IMR-90 (cell line): ENCODE results near the gene MAP2. TPM values are rescaled to one million over a fixed set of nuclear protein-coding genes. Genes with fewer than 3 reads are reported as not detected.

ENCODE experiments used
- ATAC-seq: fragments of 200-7000 bp; cut with Tn5 transposase; 2 replicates; pipeline ENCODE4 v1.9.1; 2020; ENCODE audit warnings: low read depth, mild to moderate bottlenecking, moderate library complexity
- BruUV-seq: library from RNA; stranded (reverse); fragments of 400-500 nt; replicated peaks from 2 replicates; lab custom pipeline; 2021; lab: Mats Ljungman, UMichigan
- CTCF ChIA-PET: fragments of 300-600 bp; formaldehyde crosslinking; extraction: SDS; loops from one replicate; lab custom pipeline; 2021; ENCODE audit warnings: antibody characterized with exemption; lab: Yijun Ruan, JAX
- POLR2A ChIA-PET: fragments of 300-600 bp; sonication (Branson Sonifier 250); formaldehyde crosslinking; loops from one replicate; lab custom pipeline; 2022; ENCODE audit warnings: antibody characterized with exemption; ENCODE audit not compliant: unreplicated experiment; lab: Charles Lee
- DNase-seq: peaks from one replicate; pipeline ENCODE4 v3.0.0; 2013
- H2AFZ ChIP-seq: replicated peaks from 2 replicates; pipeline ENCODE3; 2013; ENCODE audit warnings: low read length, mild to moderate bottlenecking; ENCODE audit not compliant: poor library complexity
- H2AK5ac ChIP-seq: 2 replicates; pipeline ENCODE4 v1.6.1; 2013; ENCODE audit warnings: low read depth, low read length, inconsistent platforms
- H2AK9ac ChIP-seq: replicated peaks from 2 replicates; pipeline ENCODE3; 2013; ENCODE audit warnings: mild to moderate bottlenecking, low read depth, low read length, moderate library complexity; ENCODE audit not compliant: poor library complexity
- H2BK120ac ChIP-seq: 2 replicates; pipeline ENCODE4 v1.6.1; 2013; ENCODE audit warnings: low read depth, low read length, inconsistent platforms
- H2BK15ac ChIP-seq: 3 replicates; pipeline ENCODE4 v1.6.1; 2013; ENCODE audit warnings: low read depth, low read length, inconsistent platforms
- H2BK20ac ChIP-seq: 2 replicates; pipeline ENCODE4 v1.6.1; 2013; ENCODE audit warnings: low read depth, mild to moderate bottlenecking, inconsistent platforms, low read length, moderate library complexity
- H2BK5ac ChIP-seq: 2 replicates; pipeline ENCODE4 v1.6.1; 2013; ENCODE audit warnings: mild to moderate bottlenecking, low read depth, low read length, inconsistent platforms; ENCODE audit not compliant: poor library complexity, severe bottlenecking
- H3K14ac ChIP-seq: replicated peaks from 2 replicates; pipeline ENCODE4 v1.6.1; 2013; ENCODE audit warnings: low read depth, low read length, inconsistent platforms
- H3K18ac ChIP-seq: 2 replicates; pipeline ENCODE4 v1.6.1; 2013; ENCODE audit warnings: low read depth, low read length, control low read depth
- H3K23ac ChIP-seq: 2 replicates; pipeline ENCODE4 v1.6.1; 2013; ENCODE audit warnings: low read depth, low read length, inconsistent platforms
- H3K27ac ChIP-seq: 2 replicates; pipeline ENCODE4 v1.5.1; 2013; ENCODE audit warnings: mild to moderate bottlenecking, control low read depth, low read length; ENCODE audit not compliant: insufficient read depth
- H3K27me3 ChIP-seq: 2 replicates; pipeline ENCODE4 v1.6.1; 2013; ENCODE audit warnings: low read length; ENCODE audit not compliant: control insufficient read depth, insufficient read depth
- H3K36me3 ChIP-seq: 2 replicates; pipeline ENCODE4 v1.6.1; 2013; ENCODE audit warnings: low read length, mixed read lengths; ENCODE audit not compliant: control insufficient read depth, insufficient read depth
- H3K4ac ChIP-seq: 2 replicates; pipeline ENCODE4 v1.6.1; 2013; ENCODE audit warnings: low read depth, low read length, inconsistent platforms
- H3K4me1 ChIP-seq: 2 replicates; pipeline ENCODE4 v1.6.1; 2013; ENCODE audit warnings: low read length, mixed read lengths; ENCODE audit not compliant: control insufficient read depth, insufficient read depth
- H3K4me2 ChIP-seq: 2 replicates; pipeline ENCODE4 v1.6.1; 2013; ENCODE audit warnings: low read depth, mild to moderate bottlenecking, control low read depth, low read length, moderate library complexity
- H3K4me3 ChIP-seq: 2 replicates; pipeline ENCODE4 v1.5.1; 2013; ENCODE audit warnings: low read depth, mild to moderate bottlenecking, control low read depth, low read length, moderate library complexity; ENCODE audit not compliant: insufficient read depth
- H3K56ac ChIP-seq: 2 replicates; pipeline ENCODE4 v1.6.1; 2013; ENCODE audit warnings: low read length, inconsistent platforms; ENCODE audit not compliant: insufficient read depth; ENCODE audit errors: extremely low read depth
- H3K79me1 ChIP-seq, 2 experiments: 2 replicates each; pipeline ENCODE4 v1.6.1; 2013; ENCODE audit warnings: low read length in 2 of 2, inconsistent platforms in 1 of 2, low read depth in 1 of 2
- H3K9ac ChIP-seq: 2 replicates; pipeline ENCODE4 v1.6.1; 2013; ENCODE audit warnings: low read depth, low read length, control low read depth
- H3K9me1 ChIP-seq: 2 replicates; pipeline ENCODE4 v1.6.1; 2013; ENCODE audit warnings: low read length, inconsistent platforms; ENCODE audit not compliant: insufficient read depth
- H3K9me3 ChIP-seq: 2 replicates; pipeline ENCODE4 v1.6.1; 2013; ENCODE audit warnings: low read length; ENCODE audit not compliant: control insufficient read depth, insufficient read depth
- H4K20me1 ChIP-seq: 2 replicates; pipeline ENCODE4 v1.6.1; 2013; ENCODE audit warnings: low read length, inconsistent platforms; ENCODE audit not compliant: insufficient read depth
- H4K5ac ChIP-seq: 2 replicates; pipeline ENCODE4 v1.6.1; 2013; ENCODE audit warnings: mild to moderate bottlenecking, low read depth, low read length, control low read depth
- H4K8ac ChIP-seq, 2 experiments: 2 replicates each; pipeline ENCODE4 v1.6.1; 2013; ENCODE audit warnings: low read depth in 2 of 2, low read length in 2 of 2, control low read depth in 1 of 2, inconsistent platforms in 1 of 2
- H4K91ac ChIP-seq: 2 replicates; pipeline ENCODE4 v1.6.1; 2013; ENCODE audit warnings: low read depth, low read length, inconsistent platforms; ENCODE audit not compliant: insufficient read depth
- BHLHE40 ChIP-seq: fragments of 150-350 bp; IDR thresholded peaks from 2 replicates; pipeline ENCODE4 v1.6.1; 2016; ENCODE audit warnings: mild to moderate bottlenecking, low read depth, low read length
- CEBPB ChIP-seq: IDR thresholded peaks from 2 replicates; pipeline ENCODE4 v1.6.1; 2012; ENCODE audit warnings: low read depth, low read length, improper control_type of control experiment
- CHD1 ChIP-seq: IDR thresholded peaks from 2 replicates; pipeline ENCODE4 v1.6.1; 2012; ENCODE audit warnings: low read depth, low read length, improper control_type of control experiment
- FOS ChIP-seq: fragments of 150-350 bp; IDR thresholded peaks from 2 replicates; pipeline ENCODE4 v1.6.1; 2016; ENCODE audit warnings: low read depth, low read length
- MAFK ChIP-seq: IDR thresholded peaks from 2 replicates; pipeline ENCODE4 v1.6.1; 2012; ENCODE audit warnings: low read depth, low read length, improper control_type of control experiment
- MAZ ChIP-seq: IDR thresholded peaks from 2 replicates; pipeline ENCODE4 v1.6.1; 2012; ENCODE audit warnings: low read depth, mild to moderate bottlenecking, low read length, improper control_type of control experiment, moderate library complexity, borderline replicate concordance
- MXI1 ChIP-seq: IDR thresholded peaks from 2 replicates; pipeline ENCODE4 v1.6.1; 2012; ENCODE audit warnings: low read depth, mild to moderate bottlenecking, low read length, moderate library complexity, borderline replicate concordance
- NFE2L2 ChIP-seq: fragments of 150-350 bp; IDR thresholded peaks from 2 replicates; pipeline ENCODE4 v1.6.1; 2016; ENCODE audit warnings: low read depth, mild to moderate bottlenecking, low read length
- POLR2A ChIP-seq: IDR thresholded peaks from 2 replicates; pipeline ENCODE4 v1.6.1; 2012; ENCODE audit warnings: mild to moderate bottlenecking, low read depth, low read length
- RAD21 ChIP-seq: IDR thresholded peaks from 2 replicates; pipeline ENCODE4 v1.6.1; 2012; ENCODE audit warnings: low read length, improper control_type of control experiment
- RCOR1 ChIP-seq: IDR thresholded peaks from 2 replicates; pipeline ENCODE4 v1.6.1; 2012; ENCODE audit warnings: mild to moderate bottlenecking, low read length, improper control_type of control experiment; ENCODE audit not compliant: insufficient replicate concordance
- SMC3 ChIP-seq: fragments of 150-350 bp; IDR thresholded peaks from 2 replicates; pipeline ENCODE4 v1.6.1; 2016; ENCODE audit warnings: low read depth, mild to moderate bottlenecking, antibody characterized with exemption, low read length, moderate library complexity
- WGBS, 2 experiments: methylation state at CpG; one replicate each; pipeline versions ENCODE4 v1.1.5 to v1.1.7; 2013; ENCODE audit warnings: missing lambda C conversion rate in 2 of 2; ENCODE audit not compliant: insufficient read length in 1 of 2; ENCODE audit errors: extremely low coverage in 2 of 2; 5-methylcytosine and 5-hydroxymethylcytosine counted together
- dilution Hi-C: fragments of 300-500 bp; cut with HindIII; formaldehyde crosslinking; loops from one replicate; pipeline ENCODE4 v1.14.3; 2018; ENCODE audit warnings: low sequenced_read_pairs; ENCODE audit not compliant: unreplicated experiment
- in situ Hi-C: fragments of 300-500 bp; cut with MboI; formaldehyde crosslinking; loops from 3 replicates; pipeline ENCODE4 v1.14.3; 2019; ENCODE audit warnings: low sequenced_read_pairs, inconsistent platforms, mixed read lengths
- intact Hi-C: fragments of 100-400 bp; cut with micrococcal nuclease; formaldehyde crosslinking; loops from 2 replicates; pipeline ENCODE4 v1.10.0; 2022
- polyA plus RNA-seq, 3 experiments: library from polyadenylated mRNA; depleted of rRNA; stranded (reverse); fragments of >200 nt; gene quantifications; 2 replicates each; pipeline ENCODE4 v1.2.3, GENCODE V29; 2012; ENCODE audit warnings: low replicate concordance in 1 of 3
- total RNA-seq: library from RNA; depleted of rRNA; stranded (reverse); fragments of >200 nt; gene quantifications from 2 replicates; pipeline ENCODE4 v1.2.3, GENCODE V29; 2012
- TF ChIP-seq, protein P1 (sequence below): fragments of 150-350 bp; IDR thresholded peaks from 2 replicates; pipeline ENCODE4 v1.6.1; 2017; ENCODE audit warnings: mild to moderate bottlenecking, antibody characterized with exemption, low read length, low read depth
- TF ChIP-seq, protein P2 (sequence below): fragments of 150-350 bp; IDR thresholded peaks from 2 replicates; pipeline ENCODE4 v1.6.1; 2016; ENCODE audit warnings: low read depth, mild to moderate bottlenecking, low read length, moderate library complexity, borderline replicate concordance

Gene MAP2
- total and polyA plus RNA-seq, 2 of the 4 experiments (the other 2 are of a cell fraction) = 0.29 to 0.36 TPM

DNA sequence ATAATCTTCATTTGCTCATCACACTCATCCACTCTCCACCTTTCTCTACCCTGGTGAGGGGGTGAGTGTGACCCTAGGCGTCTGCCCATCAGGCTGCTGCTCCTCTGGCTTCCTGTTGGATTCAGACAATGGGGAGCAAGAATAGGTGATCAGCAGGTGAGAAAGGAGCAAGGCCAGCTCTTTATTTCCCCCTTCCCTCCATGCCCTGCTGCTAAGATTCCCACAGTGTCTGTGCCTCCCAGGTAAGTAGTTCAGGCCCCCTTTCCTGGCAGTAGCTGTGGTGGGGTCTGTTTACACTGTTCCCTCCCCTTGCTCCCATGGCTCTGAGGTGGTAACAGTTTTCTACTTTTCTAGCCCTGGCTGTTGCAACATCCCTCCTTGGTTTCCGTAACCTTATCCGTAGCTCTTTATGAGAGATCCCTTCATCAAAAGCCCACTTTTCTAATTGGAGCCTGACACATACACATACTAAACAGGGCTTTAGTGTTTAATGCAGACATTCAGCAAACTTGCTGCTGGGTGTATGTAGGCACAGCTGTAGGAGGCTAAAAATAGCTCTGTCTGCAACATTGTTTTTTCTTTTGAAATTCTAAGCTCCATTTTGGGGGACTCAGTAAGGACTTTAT lies 27.5 kb downstream of the MAP2 start:
- CTCF ChIA-PET = no interaction called here
- Histone ChIP-seq H4K20me1 (no peaks in the 10 kb centered on the region), H3K27me3 (no peaks in the 10 kb centered on the region)

More for the DNA sequence above, 27.5 kb downstream of the MAP2 start:
- H3K23ac ChIP-seq = no peak overlapping the region
- H3K4ac ChIP-seq = no peak overlapping the region
- WGBS, 2 experiments = no CpG with 5 or more reads among the region's 3 CpGs
- ATAC-seq (no peak), DNase-seq (no peak)
- no peak overlapping the region for H3K27ac ChIP-seq
- no peak overlapping the region for H2AK9ac ChIP-seq
- no peak overlapping the region for H4K5ac ChIP-seq
- H2AK5ac ChIP-seq = no peak overlapping the region
- in situ Hi-C loops = no loop called here
- no peak overlapping the region for H4K91ac ChIP-seq
- TF ChIP-seq, protein P1, sequence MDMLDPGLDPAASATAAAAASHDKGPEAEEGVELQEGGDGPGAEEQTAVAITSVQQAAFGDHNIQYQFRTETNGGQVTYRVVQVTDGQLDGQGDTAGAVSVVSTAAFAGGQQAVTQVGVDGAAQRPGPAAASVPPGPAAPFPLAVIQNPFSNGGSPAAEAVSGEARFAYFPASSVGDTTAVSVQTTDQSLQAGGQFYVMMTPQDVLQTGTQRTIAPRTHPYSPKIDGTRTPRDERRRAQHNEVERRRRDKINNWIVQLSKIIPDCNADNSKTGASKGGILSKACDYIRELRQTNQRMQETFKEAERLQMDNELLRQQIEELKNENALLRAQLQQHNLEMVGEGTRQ = no peak
- TF ChIP-seq, protein P2, sequence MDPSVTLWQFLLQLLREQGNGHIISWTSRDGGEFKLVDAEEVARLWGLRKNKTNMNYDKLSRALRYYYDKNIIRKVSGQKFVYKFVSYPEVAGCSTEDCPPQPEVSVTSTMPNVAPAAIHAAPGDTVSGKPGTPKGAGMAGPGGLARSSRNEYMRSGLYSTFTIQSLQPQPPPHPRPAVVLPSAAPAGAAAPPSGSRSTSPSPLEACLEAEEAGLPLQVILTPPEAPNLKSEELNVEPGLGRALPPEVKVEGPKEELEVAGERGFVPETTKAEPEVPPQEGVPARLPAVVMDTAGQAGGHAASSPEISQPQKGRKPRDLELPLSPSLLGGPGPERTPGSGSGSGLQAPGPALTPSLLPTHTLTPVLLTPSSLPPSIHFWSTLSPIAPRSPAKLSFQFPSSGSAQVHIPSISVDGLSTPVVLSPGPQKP = no peak
- TF ChIP-seq CEBPB = no peak
- TF ChIP-seq POLR2A = no peak
- no peak for TF ChIP-seq RCOR1
- no peak for TF ChIP-seq MAFK
- TF ChIP-seq BHLHE40 = no peak
- TF ChIP-seq CHD1 = no peak
- no peak for TF ChIP-seq MXI1
- no peak for TF ChIP-seq RAD21
- TF ChIP-seq NFE2L2 = no peak
- no peak for TF ChIP-seq FOS
- TF ChIP-seq SMC3 = no peak
- TF ChIP-seq MAZ = no peak
- H3K9me1 ChIP-seq = no peaks in the 10 kb centered on the region
- H3K4me3 ChIP-seq = no peak overlapping the region
- H2BK15ac ChIP-seq = no peak overlapping the region
- POLR2A ChIA-PET = no interaction called here
- no peaks in the 10 kb centered on the region for H3K79me1 ChIP-seq
- no peak overlapping the region for H3K18ac ChIP-seq
- H2BK120ac ChIP-seq = no peak overlapping the region
- dilution Hi-C loops = no loop called here
- no peak overlapping the region for H2BK20ac ChIP-seq
- H3K36me3 ChIP-seq = no peaks in the 10 kb centered on the region
- no TSS peak for BruUV-seq
- H4K8ac ChIP-seq = no peak overlapping the region
- H3K4me2 ChIP-seq = no peak overlapping the region
- no peak overlapping the region for H2AFZ ChIP-seq
- intact Hi-C loops = no loop called here
- H3K14ac ChIP-seq = no peak overlapping the region
- no peaks in the 10 kb centered on the region for H3K9me3 ChIP-seq
- H3K56ac ChIP-seq = no peak overlapping the region
- no peaks in the 10 kb centered on the region for H3K4me1 ChIP-seq
- no peak overlapping the region for H3K9ac ChIP-seq
- H2BK5ac ChIP-seq = no peak overlapping the region
